RWPE2 (cell line): ENCODE measurements around the gene SCML1.

ENCODE experiments used
- ATAC-seq: fragments of 200-7000 bp; cut with Tn5 transposase; 3 replicates; pipeline ENCODE4 v1.9.1; 2021; ENCODE audit warnings: low read depth
- DNase-seq: peaks from one replicate; pipeline ENCODE4 v3.0.0-alpha.2; 2020; ENCODE audit warnings: low spot score
- H3K27ac ChIP-seq: fragments of 450-650 bp; 2 replicates; pipeline ENCODE4 v1.5.1; 2017; ENCODE audit warnings: mild to moderate bottlenecking; ENCODE audit not compliant: poor library complexity, severe bottlenecking
- H3K27me3 ChIP-seq: fragments of 250-450 bp; sonication (Bioruptor Pico); 2 replicates; pipeline ENCODE4 v1.5.1; 2021; ENCODE audit warnings: mild to moderate bottlenecking, moderate library complexity; ENCODE audit not compliant: insufficient read depth, poor library complexity, severe bottlenecking
- H3K36me3 ChIP-seq: fragments of 250-450 bp; sonication (Bioruptor Pico); 2 replicates; pipeline ENCODE4 v1.5.1; 2020; ENCODE audit warnings: low read depth, mild to moderate bottlenecking, moderate library complexity
- H3K4me1 ChIP-seq: fragments of 250-450 bp; sonication (Bioruptor Pico); 2 replicates; pipeline ENCODE4 v1.5.1; 2021; ENCODE audit warnings: mild to moderate bottlenecking, moderate library complexity; ENCODE audit not compliant: insufficient read depth, poor library complexity, severe bottlenecking
- H3K4me3 ChIP-seq: fragments of 250-450 bp; sonication (Bioruptor Pico); 2 replicates; pipeline ENCODE4 v1.5.1; 2021; ENCODE audit warnings: mild to moderate bottlenecking, moderate library complexity; ENCODE audit not compliant: severe bottlenecking
- H3K9me3 ChIP-seq: fragments of 250-450 bp; sonication (Bioruptor Pico); 2 replicates; pipeline ENCODE4 v1.5.1; 2021; ENCODE audit warnings: mild to moderate bottlenecking, moderate library complexity; ENCODE audit not compliant: severe bottlenecking
- CTCF ChIP-seq: fragments of 450-650 bp; IDR thresholded peaks from one replicate; pipeline ENCODE4 v1.5.1; 2017; ENCODE audit warnings: mild to moderate bottlenecking, moderate library complexity; ENCODE audit not compliant: poor library complexity, severe bottlenecking

The SCML1 gene

GRCh38 chrX:17737986-17738713 is 857 bp downstream of the SCML1 start:
- Histone ChIP-seq H3K27ac (peak overlapping the region; percentile 76), H3K4me1 (no peaks in the 10 kb centered on the region), H3K36me3 (no peaks in the 10 kb centered on the region), H3K9me3 (no peaks in the 10 kb centered on the region), H3K4me3 (peak overlapping the region; percentile 83), H3K27me3 (no peaks in the 10 kb centered on the region)
- no peak for DNase-seq
- ATAC-seq, result peak; percentile 41; the same call in 1 of the 3 replicates
- no peak for TF ChIP-seq CTCF

DNA sequence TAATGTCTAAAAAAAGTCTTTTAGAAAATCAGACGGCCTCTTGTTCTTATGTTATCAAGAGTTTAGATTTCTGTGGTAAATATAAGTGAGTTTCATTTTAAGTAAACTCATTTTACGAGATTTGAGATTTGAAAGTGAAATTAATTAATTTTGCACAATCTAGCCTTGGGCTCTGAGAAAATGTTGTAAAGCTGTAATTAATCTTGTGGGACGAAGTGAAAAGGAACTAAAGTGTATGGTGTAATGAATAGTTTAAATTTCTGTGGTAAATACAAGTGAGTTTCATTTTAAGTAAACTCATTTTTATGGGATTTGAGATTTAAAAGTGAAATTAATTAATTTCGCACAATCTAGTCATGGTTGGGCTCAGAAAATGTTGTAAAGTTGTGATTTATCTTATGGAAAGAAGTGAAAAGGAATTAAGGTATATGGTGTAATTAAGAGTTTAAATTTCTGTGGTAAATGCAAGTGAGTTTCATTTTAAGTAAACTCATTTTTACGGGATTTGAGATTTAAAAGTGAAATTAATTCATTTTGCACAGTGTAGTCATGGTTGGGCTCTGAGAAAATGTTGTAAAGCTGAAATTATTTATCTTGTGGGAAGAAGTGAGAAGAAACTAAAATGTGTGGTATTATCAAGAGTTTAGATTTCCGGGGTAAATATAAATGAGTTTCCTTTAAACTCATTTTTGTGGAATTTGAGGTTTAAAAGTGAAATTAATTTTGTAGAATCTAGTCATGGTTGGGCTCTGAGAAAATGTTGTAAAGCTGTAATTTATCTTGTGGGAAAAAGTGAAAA is 1.6 kb downstream of the SCML1 start:
- H3K27ac ChIP-seq, result peak overlapping the region; percentile 76
- no peak for TF ChIP-seq CTCF
- H3K9me3 ChIP-seq, result no peaks in the 10 kb centered on the region
- DNase-seq (no peak), ATAC-seq (no peak)
- peaks cover 5% of the 10 kb centered on the region for H3K4me1 ChIP-seq
- no peaks in the 10 kb centered on the region for H3K27me3 ChIP-seq
- peak overlapping the region; percentile 83 for H3K4me3 ChIP-seq
- H3K36me3 ChIP-seq, result no peaks in the 10 kb centered on the region

DNA sequence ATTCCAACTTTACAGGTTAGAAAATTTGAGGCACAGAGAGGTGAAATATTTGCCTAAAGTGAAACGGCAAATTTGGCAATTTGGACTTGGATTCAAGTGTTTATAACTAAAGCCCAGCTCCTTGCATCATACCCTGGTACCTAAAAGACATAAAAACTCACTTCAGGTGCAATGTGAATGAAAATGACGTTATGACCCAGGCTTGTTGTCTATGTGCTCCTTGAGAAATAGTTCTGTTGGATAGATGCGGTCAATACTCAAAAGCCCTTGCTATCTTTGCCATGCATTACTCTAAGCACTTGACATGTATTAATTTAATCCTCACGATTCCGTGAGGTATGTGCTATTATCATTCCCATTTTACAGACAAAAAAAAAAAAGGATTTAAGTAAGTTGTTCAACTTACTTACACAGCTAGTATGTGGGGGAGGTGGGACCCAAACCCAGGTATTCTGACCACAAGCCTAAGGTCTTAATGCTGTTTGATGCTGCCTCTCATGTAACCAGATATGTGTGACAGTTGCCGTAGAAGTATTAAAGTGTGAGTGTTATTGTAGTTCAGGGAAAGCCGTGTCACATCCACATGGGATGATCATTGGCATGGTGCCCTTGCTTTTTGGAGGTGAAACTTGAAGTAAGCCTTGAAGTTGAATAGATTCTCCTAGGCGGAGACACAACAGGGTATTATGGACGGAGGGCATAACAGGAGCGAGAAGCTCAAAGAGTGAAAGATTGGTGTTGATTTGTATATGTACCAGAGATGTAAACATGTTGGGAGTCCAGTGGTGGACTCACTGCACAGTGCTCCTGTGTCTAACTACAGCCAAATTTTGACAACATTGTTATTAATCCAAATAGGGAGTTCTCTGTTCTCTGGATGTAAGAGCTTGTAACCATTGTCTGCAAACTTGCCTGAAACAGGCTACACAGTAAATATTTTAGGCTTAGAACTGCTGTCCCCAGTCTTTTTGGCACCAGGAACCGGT is 3.1 kb downstream of the SCML1 start:
- Histone ChIP-seq H3K9me3 (no peaks in the 10 kb centered on the region), H3K27me3 (no peaks in the 10 kb centered on the region), H3K27ac (no peak overlapping the region), H3K4me1 (peaks cover 9% of the 10 kb centered on the region), H3K4me3 (no peak overlapping the region), H3K36me3 (no peaks in the 10 kb centered on the region)
- TF ChIP-seq CTCF, result no peak
- DNase-seq (no peak), ATAC-seq (no peak)

- H3K27me3 ChIP-seq, result no peaks in the 10 kb centered on the region
- DNase-seq, result no peak
These were observed 3.8 kb downstream of the SCML1 start for GRCh38 chrX:17741123-17741511.

More at GRCh38 chrX:17741123-17741511, 3.8 kb downstream of the SCML1 start:
- Histone ChIP-seq H3K4me3 (no peak overlapping the region), H3K9me3 (no peaks in the 10 kb centered on the region), H3K27ac (no peak overlapping the region), H3K4me1 (peaks cover 9% of the 10 kb centered on the region), H3K36me3 (no peaks in the 10 kb centered on the region)
- no peak for TF ChIP-seq CTCF
- no peak for ATAC-seq
